Adrenal gland (tissue), 5 donors: ENCODE data around the gene RALY.

ENCODE experiments used
- CTCF ChIP-seq, 6 experiments: fragments of 450-650 bp in 4 of 6; fragments of 200-600 bp in 2 of 6; sonication (generic) in 1 of 6; IDR thresholded peaks; 1 replicate in 5 of 6; 2 replicates in 1 of 6; pipeline versions ENCODE4 v1.5.1 to v1.8.0; 2016 to 2021; ENCODE audit warnings: antibody characterized with exemption in 6 of 6, mild to moderate bottlenecking in 2 of 6, moderate library complexity in 1 of 6
- POLR2A ChIP-seq, 2 donors: fragments of 450-650 bp; IDR thresholded peaks; one replicate each; pipeline ENCODE4 v1.6.1; 2017; ENCODE audit warnings: antibody characterized with exemption in 2 of 2, mild to moderate bottlenecking in 2 of 2, moderate library complexity in 1 of 2
- donor health status: DM: no; HTN: no; CAD: no.

- TF ChIP-seq CTCF (IDR thresholded peaks at IDR 0.05) (no peak), POLR2A (IDR thresholded peaks at IDR 0.05) (no peak)
These were observed 44.1 kb downstream of the RALY start for GRCh38 chr20:34037767-34038166.
